Upper lobe of left lung (tissue), 6 donors: Measurements from ENCODE around the gene ASB8. TPM values are rescaled to one million over a fixed set of nuclear protein-coding genes. Genes with fewer than 3 reads are reported as not detected.
A peak's percentile ranks its signal among the peaks of the same experiment; 100 is the strongest.

Experiments
- ATAC-seq, 2 donors: fragments of 200-7000 bp; cut with Tn5 transposase; one replicate each; pipeline ENCODE4 v1.9.1; 2022; ENCODE audit warnings: mild to moderate bottlenecking in 2 of 2, moderate library complexity in 2 of 2; ENCODE audit not compliant: low FRiP score in 2 of 2
- DNase-seq, 2 donors: peaks; one replicate each; pipeline ENCODE4 v3.0.0-alpha.2; 2019 to 2020
- H3K27ac ChIP-seq, 4 donors: fragments of 200-600 bp; sonication (generic); one replicate each; pipeline ENCODE4 v1.5.1; 2016 to 2019
- H3K27me3 ChIP-seq, 4 donors: fragments of 200-600 bp; sonication (generic); one replicate each; pipeline ENCODE4 v1.5.1; 2017 to 2019
- H3K36me3 ChIP-seq, 4 donors: fragments of 200-600 bp; sonication (generic); one replicate each; pipeline ENCODE4 v1.5.1; 2016 to 2019
- H3K4me1 ChIP-seq, 4 donors: fragments of 200-600 bp; sonication (generic); one replicate each; pipeline ENCODE4 v1.5.1; 2018 to 2019
- H3K4me3 ChIP-seq, 4 donors: fragments of 200-600 bp; sonication (generic); one replicate each; pipeline ENCODE4 v1.5.1; 2017 to 2019; ENCODE audit warnings: mild to moderate bottlenecking in 2 of 4, moderate library complexity in 1 of 4
- H3K9me3 ChIP-seq, 4 donors: fragments of 200-600 bp; sonication (generic); one replicate each; pipeline ENCODE4 v1.5.1; 2018 to 2019
- EP300 ChIP-seq, 4 donors: sonication (generic); formaldehyde crosslinking; IDR thresholded peaks; one replicate each; pipeline ENCODE4 v1.5.1; 2017; ENCODE audit warnings: antibody characterized with exemption in 4 of 4, control low read depth in 2 of 4
- POLR2A ChIP-seq, 4 donors: fragments of 450-650 bp; IDR thresholded peaks; one replicate each; pipeline ENCODE4 v1.5.1; 2016 to 2017; ENCODE audit warnings: antibody characterized with exemption in 4 of 4, mild to moderate bottlenecking in 2 of 4
- POLR2AphosphoS5 ChIP-seq, 2 donors: sonication (generic); formaldehyde crosslinking; IDR thresholded peaks; one replicate each; pipeline ENCODE4 v1.5.1; 2017; ENCODE audit warnings: antibody characterized with exemption in 2 of 2
- WGBS, 2 donors: methylation state at CpG; one replicate each; pipeline ENCODE4 v1.1.5; 2017 to 2018; 5-methylcytosine and 5-hydroxymethylcytosine counted together
- total RNA-seq, 6 donors: library from RNA; depleted of rRNA in 4 of 6; stranded (reverse); fragments of >200 nt in 4 of 6; gene quantifications; one replicate each; pipeline versions ENCODE4 v1.1.0 to v1.2.1, GENCODE V29; 2016 to 2021
- TF ChIP-seq, protein P1 (sequence below), 6 experiments: fragments of 450-650 bp in 4 of 6; fragments of 200-600 bp in 2 of 6; sonication (generic) in 2 of 6; IDR thresholded peaks; one replicate each; pipeline ENCODE4 v1.5.1; 2016 to 2019; ENCODE audit warnings: antibody characterized with exemption in 6 of 6
- donor health status: DM: no; HTN: no; CAD: no; lungs with moderate emphysema.
- donor health status: DM: no; HTN: yes; CAD: no; lungs with severe emphysema.

The ASB8 gene
- total RNA-seq, 6 donors from 2014 or later: 17.8 to 36.5 (median 30.6) TPM

DNA sequence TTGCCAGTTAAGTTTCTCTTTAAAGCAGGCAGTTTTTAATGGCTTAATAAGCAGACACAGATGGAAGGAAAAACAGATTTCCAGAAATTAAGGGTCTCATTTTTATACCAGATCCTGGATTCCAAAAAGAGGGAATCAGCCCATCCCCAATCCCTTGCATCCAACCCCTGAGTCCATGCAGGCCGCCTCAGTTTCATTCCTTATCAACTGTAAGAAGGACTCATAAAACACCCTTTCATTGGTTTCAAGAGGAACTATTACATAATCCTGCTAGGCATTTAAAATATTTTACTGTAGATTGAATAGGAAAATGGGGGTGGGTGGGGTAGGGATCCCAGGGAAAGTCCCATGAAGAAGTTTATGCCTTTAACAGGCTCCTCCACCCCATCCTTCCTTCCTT, 35.5 kb upstream of the ASB8 start:
- WGBS, 2 donors: 55 to 58% methylated on average over 1 of the region's 1 CpG
- DNase-seq: no peak
- H3K4me3 ChIP-seq: no peak overlapping the region

DNA sequence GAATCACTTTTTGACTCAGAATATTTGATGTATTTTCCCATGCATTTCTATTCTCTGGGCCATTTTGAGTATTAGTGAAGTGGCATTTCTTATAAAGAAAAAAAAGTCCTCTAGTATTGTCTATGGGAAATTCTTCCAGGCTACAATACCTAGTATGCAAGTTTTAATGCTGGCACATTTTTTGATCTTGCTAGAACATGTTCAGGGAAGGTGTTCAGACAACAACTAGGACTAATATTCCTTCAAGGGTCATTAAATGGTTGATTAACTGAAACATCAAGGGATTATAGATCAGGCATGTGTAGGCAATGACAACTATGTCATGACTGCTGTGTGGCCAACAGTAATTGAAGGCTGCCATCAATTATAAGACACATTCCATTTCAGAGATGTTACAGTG, 33.8 kb upstream of the ASB8 start:
- Histone ChIP-seq H3K4me3 (no peak overlapping the region), H3K4me1 (peaks cover 0 to 17% (median 12%) of the 10 kb centered on the region in 4 donors), H3K9me3 (no peaks in the 10 kb centered on the region), H3K27me3 (no peaks in the 10 kb centered on the region), H3K27ac (no peak overlapping the region), H3K36me3 (no peaks in the 10 kb centered on the region)
- TF ChIP-seq EP300 (IDR thresholded peaks at IDR 0.05): no peak
- TF ChIP-seq POLR2A (IDR thresholded peaks at IDR 0.05): no peak
- ATAC-seq: no peak
- DNase-seq: no peak

More for the DNA sequence above, 35.5 kb upstream of the ASB8 start:
- Histone ChIP-seq H3K9me3 (no peaks in the 10 kb centered on the region), H3K36me3 (no peaks in the 10 kb centered on the region), H3K4me1 (peaks cover 3 to 23% (median 17%) of the 10 kb centered on the region in 4 donors), H3K27me3 (no peaks in the 10 kb centered on the region), H3K27ac (peak overlapping the region in 2 of 4 donors; percentile 19 to 28)
- TF ChIP-seq POLR2A (IDR thresholded peaks at IDR 0.05) (no peak), POLR2AphosphoS5 (IDR thresholded peaks at IDR 0.05) (no peak), EP300 (IDR thresholded peaks at IDR 0.05) (no peak)
- TF ChIP-seq, protein P1, sequence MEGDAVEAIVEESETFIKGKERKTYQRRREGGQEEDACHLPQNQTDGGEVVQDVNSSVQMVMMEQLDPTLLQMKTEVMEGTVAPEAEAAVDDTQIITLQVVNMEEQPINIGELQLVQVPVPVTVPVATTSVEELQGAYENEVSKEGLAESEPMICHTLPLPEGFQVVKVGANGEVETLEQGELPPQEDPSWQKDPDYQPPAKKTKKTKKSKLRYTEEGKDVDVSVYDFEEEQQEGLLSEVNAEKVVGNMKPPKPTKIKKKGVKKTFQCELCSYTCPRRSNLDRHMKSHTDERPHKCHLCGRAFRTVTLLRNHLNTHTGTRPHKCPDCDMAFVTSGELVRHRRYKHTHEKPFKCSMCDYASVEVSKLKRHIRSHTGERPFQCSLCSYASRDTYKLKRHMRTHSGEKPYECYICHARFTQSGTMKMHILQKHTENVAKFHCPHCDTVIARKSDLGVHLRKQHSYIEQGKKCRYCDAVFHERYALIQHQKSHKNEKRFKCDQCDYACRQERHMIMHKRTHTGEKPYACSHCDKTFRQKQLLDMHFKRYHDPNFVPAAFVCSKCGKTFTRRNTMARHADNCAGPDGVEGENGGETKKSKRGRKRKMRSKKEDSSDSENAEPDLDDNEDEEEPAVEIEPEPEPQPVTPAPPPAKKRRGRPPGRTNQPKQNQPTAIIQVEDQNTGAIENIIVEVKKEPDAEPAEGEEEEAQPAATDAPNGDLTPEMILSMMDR (IDR thresholded peaks at IDR 0.05): no peak
- ATAC-seq: no peak

DNA sequence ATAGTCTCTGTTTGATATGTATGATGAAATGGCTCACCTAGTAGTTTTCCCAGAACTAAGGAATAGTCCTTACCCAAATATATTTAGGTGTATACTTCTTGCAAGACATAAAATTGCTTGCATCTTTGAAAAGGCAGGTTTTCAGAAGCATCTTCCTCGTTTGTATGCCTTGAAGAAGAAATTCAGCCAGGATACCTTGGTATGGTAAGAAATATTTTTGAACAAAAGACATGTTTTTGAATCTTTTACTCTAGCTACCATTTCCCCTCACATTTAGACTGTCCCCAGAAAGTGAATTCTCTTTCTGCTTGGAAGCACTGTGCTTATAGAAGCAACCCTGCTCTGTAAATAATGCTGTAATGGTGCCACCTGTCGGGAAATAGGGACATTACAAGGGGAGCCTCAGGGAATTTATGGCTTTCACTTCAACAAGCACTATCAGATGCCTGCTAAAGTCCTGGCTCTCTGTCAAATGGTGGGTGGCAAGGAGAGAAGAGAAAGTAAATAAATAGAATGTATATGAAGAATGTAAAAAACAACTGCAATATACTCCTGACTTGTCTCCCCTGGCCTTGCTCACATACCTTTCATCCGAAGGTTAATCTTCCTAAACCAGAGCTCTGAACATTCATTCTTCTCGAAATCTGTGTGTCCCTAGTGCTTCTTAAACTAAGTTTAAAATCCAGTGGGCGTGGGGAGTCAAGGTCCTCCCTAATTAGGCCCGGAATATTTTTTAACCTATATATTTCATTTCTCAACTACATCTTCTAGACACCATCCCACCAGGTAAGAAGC, 32.2 kb upstream of the ASB8 start:
- DNase-seq (peak in 1 of 2 donors; percentile 45), ATAC-seq (peak; percentile 72 to 90)
- Histone ChIP-seq H3K27ac (no peak overlapping the region), H3K4me3 (no peak overlapping the region), H3K27me3 (peaks cover 0 to 8% (median 3%) of the 10 kb centered on the region in 4 donors), H3K36me3 (no peaks in the 10 kb centered on the region), H3K9me3 (no peaks in the 10 kb centered on the region), H3K4me1 (peaks cover 3 to 17% (median 15%) of the 10 kb centered on the region in 4 donors)
- TF ChIP-seq POLR2A (IDR thresholded peaks at IDR 0.05): no peak
- no peak for TF ChIP-seq POLR2AphosphoS5 (IDR thresholded peaks at IDR 0.05)
- TF ChIP-seq, protein P1 (IDR thresholded peaks at IDR 0.05): peak; percentile 83 to 88 (median 84)
- no peak for TF ChIP-seq EP300 (IDR thresholded peaks at IDR 0.05)
- 46 to 47% methylated on average over 6 of the region's 6 CpGs for WGBS, 2 donors

DNA sequence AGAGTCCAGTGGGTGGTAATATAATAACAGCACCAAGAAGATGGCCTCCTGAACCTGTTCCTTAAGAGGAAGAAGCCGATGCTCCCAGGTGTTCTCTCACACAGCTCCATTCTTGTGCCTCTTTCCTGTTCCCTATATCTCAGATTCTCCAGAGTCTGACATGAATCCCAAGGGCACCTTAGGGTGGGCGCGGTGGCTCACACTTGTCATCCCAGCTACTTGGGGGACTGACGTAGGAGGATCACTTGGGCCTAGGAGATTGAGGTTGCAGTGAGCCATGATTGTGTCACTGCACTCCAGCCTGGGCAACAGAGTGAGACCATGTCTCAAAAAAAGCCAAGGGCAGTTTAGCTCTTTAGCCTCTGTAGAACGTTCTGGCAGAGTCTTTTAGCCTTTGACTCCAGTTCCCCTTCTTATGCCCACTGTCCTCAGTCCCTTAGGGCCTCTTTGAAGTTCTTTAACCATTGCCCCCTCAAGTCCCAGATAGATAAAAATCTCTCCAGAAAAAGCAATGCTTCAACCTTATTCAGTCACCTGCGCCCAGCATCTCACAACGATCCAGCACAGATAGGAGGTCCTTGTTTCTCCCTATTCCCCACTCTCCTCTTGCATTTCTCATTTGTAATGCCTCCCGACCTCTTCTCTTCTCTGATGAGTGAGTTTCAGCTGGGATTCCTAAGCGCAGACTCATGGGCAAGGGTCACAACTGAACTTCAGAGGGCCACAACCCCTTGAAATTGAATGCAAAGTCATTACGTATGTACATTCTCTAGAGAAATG, 30.8 kb upstream of the ASB8 start:
- WGBS, 2 donors: 88 to 91% methylated on average over 10 of the region's 10 CpGs
- Histone ChIP-seq H3K9me3 (no peaks in the 10 kb centered on the region), H3K27ac (no peak overlapping the region), H3K27me3 (peaks cover 0 to 20% (median 13%) of the 10 kb centered on the region in 4 donors), H3K4me1 (peaks cover 11 to 22% (median 18%) of the 10 kb centered on the region in 4 donors), H3K36me3 (no peaks in the 10 kb centered on the region), H3K4me3 (no peak overlapping the region)
- DNase-seq: no peak
- no peak for TF ChIP-seq POLR2A (IDR thresholded peaks at IDR 0.05)
- ATAC-seq: no peak

DNA sequence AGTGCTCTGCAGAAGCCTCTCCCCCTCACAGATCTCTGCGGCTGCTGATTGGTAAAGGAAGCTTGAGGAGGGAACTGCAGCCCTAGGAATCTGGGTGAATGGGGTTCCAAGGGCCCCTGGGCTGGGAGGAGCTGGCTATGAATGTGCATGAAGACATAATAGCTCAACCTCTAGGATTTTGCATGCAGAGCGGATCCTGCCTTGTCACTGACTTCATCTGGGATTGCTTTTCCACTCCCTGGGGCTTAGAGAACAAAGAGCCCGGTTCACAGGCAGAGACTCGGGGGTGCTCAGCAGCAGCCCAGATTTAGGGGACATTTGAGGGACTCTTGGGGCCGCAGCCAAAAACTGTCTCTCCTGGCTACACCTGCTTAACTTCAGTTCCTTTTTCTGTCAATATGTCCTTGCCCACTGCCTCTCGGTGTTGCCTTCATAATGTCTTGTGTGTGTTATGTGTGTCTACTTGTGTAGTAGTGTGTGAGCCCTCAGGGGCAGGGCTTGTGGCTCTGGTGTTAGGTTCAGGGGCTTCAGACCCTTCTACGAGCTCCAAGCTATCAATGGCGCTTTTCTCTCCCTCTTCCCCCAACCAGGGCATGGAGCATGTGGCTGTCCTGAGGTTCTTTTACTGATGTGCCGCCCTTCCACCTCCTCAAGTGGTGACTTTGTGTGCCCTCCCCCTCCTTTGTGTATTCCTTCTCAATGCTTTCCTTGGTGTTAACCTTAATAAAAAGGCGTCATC, 28.0 kb upstream of the ASB8 start:
- no peak overlapping the region for H3K27ac ChIP-seq
- TF ChIP-seq POLR2A (IDR thresholded peaks at IDR 0.05): no peak
- TF ChIP-seq, protein P1 (IDR thresholded peaks at IDR 0.05): no peak
- TF ChIP-seq POLR2AphosphoS5 (IDR thresholded peaks at IDR 0.05): no peak
- TF ChIP-seq EP300 (IDR thresholded peaks at IDR 0.05): no peak
- peaks cover 0 to 20% (median 13%) of the 10 kb centered on the region in 4 donors for H3K27me3 ChIP-seq
- H3K36me3 ChIP-seq: no peaks in the 10 kb centered on the region
- H3K9me3 ChIP-seq: no peaks in the 10 kb centered on the region
- WGBS, 2 donors: 71 to 89% methylated on average over 7 to 10 of the region's 10 CpGs
- ATAC-seq (no peak), DNase-seq (no peak)
- no peak overlapping the region for H3K4me3 ChIP-seq
- H3K4me1 ChIP-seq: peaks cover 16 to 26% (median 21%) of the 10 kb centered on the region in 4 donors
